SIG-M5 treated with dmso at 0.1 percent for 504 hours (cell line): ENCODE measurements around the gene CDK1.

ENCODE experiments used
- DNase-seq: peaks from one replicate; lab custom pipeline; 2025; ENCODE audit not compliant: unreplicated experiment; lab: John Stamatoyannopoulos, UW

Gene CDK1

GRCh38 chr10:60777696-60778213, 523 bp upstream of the CDK1 start:
- DNase-seq: no peak

- DNase-seq: no peak
These were observed 906 bp downstream of the CDK1 start for GRCh38 chr10:60778971-60779796.

- no peak for DNase-seq
These were observed 3.4 kb downstream of the CDK1 start for GRCh38 chr10:60781661-60782060.

- DNase-seq: no peak
These were observed 6.4 kb downstream of the CDK1 start for GRCh38 chr10:60784641-60785040.

GRCh38 chr10:60788544-60788943, 10.3 kb downstream of the CDK1 start:
- DNase-seq: no peak

- DNase-seq: no peak
These were observed 11.1 kb downstream of the CDK1 start for GRCh38 chr10:60789340-60789739.

- DNase-seq: no peak
These were observed 16.7 kb downstream of the CDK1 start for GRCh38 chr10:60794953-60795352.

- no peak for DNase-seq
These were observed 17.4 kb downstream of the CDK1 start for GRCh38 chr10:60795465-60796202.

GRCh38 chr10:60796481-60796880, 18.2 kb downstream of the CDK1 start:
- DNase-seq: no peak

GRCh38 chr10:60797200-60797599, 18.9 kb downstream of the CDK1 start:
- DNase-seq: no peak

- DNase-seq: no peak
These were observed 19.8 kb downstream of the CDK1 start for GRCh38 chr10:60798031-60798430.

- no peak for DNase-seq
These were observed 20.6 kb downstream of the CDK1 start for GRCh38 chr10:60798870-60799269.

- no peak for DNase-seq
These were observed 21.8 kb downstream of the CDK1 start for GRCh38 chr10:60799971-60800650.

- no peak for DNase-seq
These were observed 22.6 kb downstream of the CDK1 start for GRCh38 chr10:60800918-60801317.

- no peak for DNase-seq
These were observed 23.2 kb downstream of the CDK1 start for GRCh38 chr10:60801522-60801921.

GRCh38 chr10:60803433-60803832, 25.2 kb downstream of the CDK1 start:
- peak; percentile 63 for DNase-seq

GRCh38 chr10:60803865-60804264, 25.6 kb downstream of the CDK1 start:
- no peak for DNase-seq

GRCh38 chr10:60806921-60807320, 28.6 kb downstream of the CDK1 start:
- no peak for DNase-seq

GRCh38 chr10:60807499-60807898, 29.2 kb downstream of the CDK1 start:
- no peak for DNase-seq

- DNase-seq: no peak
These were observed 29.8 kb downstream of the CDK1 start for GRCh38 chr10:60808036-60808435.

- DNase-seq: peak; percentile 72
These were observed 30.9 kb downstream of the CDK1 start for GRCh38 chr10:60809157-60809556.
